ENCODE data around the gene MXRA7. TPM values are rescaled to one million over a fixed set of nuclear protein-coding genes. Genes with fewer than 3 reads are reported as not detected.
A peak's percentile ranks its signal among the peaks of the same experiment; 100 is the strongest.
"Not testable (repeated sequence)": the region's sequence is repeated elsewhere in the genome, so short reads cannot be mapped to it uniquely, and the experiment has no call there.

The MXRA7 gene
- total RNA-seq, 2 experiments from 2014 or later: 7.5 to 8.0 TPM

GRCh38 chr17:76734080-76734840 is 23.5 kb upstream of the MXRA7 start:
- Mint-ChIP-seq H3K9me3 (no peaks in the 10 kb centered on the region), H3K4me1 (ENCODE audit: low read depth) (peaks cover 52% of the 10 kb centered on the region), H3K36me3 (peaks cover 59% of the 10 kb centered on the region), H3K4me3 (peak overlapping the region; percentile 85), H3K27me3 (no peaks in the 10 kb centered on the region), H3K27ac (peak overlapping the region; percentile 92)
- ChIA-PET CTCF (interaction anchor here (0.7 to 1.3 kb wide), 3 partner anchors 20 to 176 kb away, joined by 3 read pairs; no protein-coding TSS in a partner anchor), POLR2A (interaction anchor here (1.4 to 6.5 kb wide), 4 partner anchors 8 to 176 kb away, joined by 3 to 79 read pairs (median 4); partner anchors contain the start of genes JMJD6 and METTL23)
- intact Hi-C loops (cut with micrococcal nuclease): no loop called here
- peak; percentile 45 for DNase-seq

DNA sequence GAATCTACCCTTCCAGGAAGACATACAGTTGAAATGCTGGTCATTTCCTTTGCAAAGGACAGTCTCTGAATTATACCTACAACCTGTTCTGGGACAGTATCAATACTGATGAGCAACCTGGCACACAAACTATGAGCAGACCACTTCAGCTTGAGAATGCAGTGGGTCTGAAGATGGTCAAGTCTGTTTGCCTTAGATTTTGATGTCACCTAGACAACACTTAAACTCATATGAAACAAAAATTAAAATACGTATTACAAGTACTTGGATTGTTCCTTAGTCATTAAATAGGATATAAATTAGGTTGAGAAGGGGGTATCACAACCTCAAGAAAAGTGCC is 22.8 kb upstream of the MXRA7 start:
- intact Hi-C loops (cut with micrococcal nuclease): no loop called here
- POLR2A ChIA-PET: interaction anchor here (1.6 kb wide), 1 partner anchor 176 kb away, joined by 4 read pairs; no protein-coding TSS in a partner anchor

GRCh38 chr17:76732734-76733617 is 22.2 kb upstream of the MXRA7 start:
- DNase-seq: no peak
- H3K9me3 Mint-ChIP-seq: no peaks in the 10 kb centered on the region
- H3K27me3 Mint-ChIP-seq: no peaks in the 10 kb centered on the region
- peaks cover 59% of the 10 kb centered on the region for H3K36me3 Mint-ChIP-seq
- ChIA-PET CTCF (interaction anchor here (1.2 kb wide), 1 partner anchor 19 kb away, joined by 3 read pairs; no protein-coding TSS in a partner anchor), POLR2A (interaction anchor here (0.5 to 1.6 kb wide), 5 partner anchors 10 to 304 kb away, joined by 3 to 4 read pairs (median 3); no protein-coding TSS in a partner anchor)
- intact Hi-C loops (cut with micrococcal nuclease): no loop called here
- H3K4me3 Mint-ChIP-seq: peak overlapping the region; percentile 85
- H3K4me1 Mint-ChIP-seq (ENCODE audit: low read depth): peaks cover 42% of the 10 kb centered on the region
- H3K27ac Mint-ChIP-seq: peak overlapping the region; percentile 92

More for the DNA sequence above, 22.8 kb upstream of the MXRA7 start:
- CTCF ChIA-PET: interaction anchor here (1.2 kb wide), 1 partner anchor 20 kb away, joined by 3 read pairs; no protein-coding TSS in a partner anchor
- no peaks in the 10 kb centered on the region for H3K9me3 Mint-ChIP-seq
- H3K4me3 Mint-ChIP-seq: peak overlapping the region; percentile 85
- H3K36me3 Mint-ChIP-seq: peaks cover 59% of the 10 kb centered on the region
- H3K27me3 Mint-ChIP-seq: no peaks in the 10 kb centered on the region
- peaks cover 48% of the 10 kb centered on the region for H3K4me1 Mint-ChIP-seq (ENCODE audit: low read depth)
- DNase-seq: no peak
- peak overlapping the region; percentile 92 for H3K27ac Mint-ChIP-seq

DNA sequence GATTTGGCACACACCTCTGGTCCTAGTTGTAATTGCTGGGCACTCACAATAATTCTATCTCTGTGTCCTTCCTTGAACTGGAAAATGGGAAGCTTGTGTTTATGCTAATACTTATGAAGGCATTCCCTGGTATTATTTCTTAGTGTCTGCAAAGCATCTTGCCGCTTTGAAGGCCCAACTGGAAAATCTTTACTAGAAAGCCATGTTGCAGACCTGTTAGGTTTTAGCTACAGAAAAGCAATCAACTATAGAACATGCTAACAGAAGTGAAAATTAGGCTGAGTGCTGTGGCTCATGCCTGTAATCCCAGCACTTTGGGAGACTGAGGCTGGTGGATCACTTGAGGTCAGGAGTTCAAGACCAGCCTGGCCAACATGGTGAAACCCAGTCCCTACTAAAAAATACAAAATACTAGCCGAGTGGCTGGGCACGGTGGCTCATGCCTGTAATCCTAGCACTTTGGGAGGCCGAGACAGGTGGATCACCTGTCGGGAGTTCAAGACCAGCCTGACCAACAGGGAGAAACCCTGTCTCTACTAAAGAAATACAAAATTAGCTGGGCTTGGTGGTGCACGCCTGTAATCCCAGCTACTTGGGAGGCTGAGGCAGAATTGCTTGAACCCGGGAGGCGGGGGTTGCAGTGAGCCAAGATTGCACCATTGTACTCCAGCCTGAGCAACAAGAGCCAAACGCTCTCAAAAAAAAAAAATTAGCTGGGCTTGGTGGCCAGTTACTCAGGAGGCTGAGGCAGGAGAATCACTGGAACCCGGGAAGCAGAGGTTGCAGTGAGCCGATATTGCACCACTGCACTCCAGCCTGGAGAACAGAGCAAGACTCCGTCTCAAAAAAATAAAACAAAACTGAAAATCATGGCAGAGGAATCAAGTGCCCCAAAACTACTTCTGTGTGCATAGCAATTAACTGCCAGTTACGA is 21.3 kb upstream of the MXRA7 start:
- peaks cover 45% of the 10 kb centered on the region for H3K4me1 Mint-ChIP-seq (ENCODE audit: low read depth)

DNA sequence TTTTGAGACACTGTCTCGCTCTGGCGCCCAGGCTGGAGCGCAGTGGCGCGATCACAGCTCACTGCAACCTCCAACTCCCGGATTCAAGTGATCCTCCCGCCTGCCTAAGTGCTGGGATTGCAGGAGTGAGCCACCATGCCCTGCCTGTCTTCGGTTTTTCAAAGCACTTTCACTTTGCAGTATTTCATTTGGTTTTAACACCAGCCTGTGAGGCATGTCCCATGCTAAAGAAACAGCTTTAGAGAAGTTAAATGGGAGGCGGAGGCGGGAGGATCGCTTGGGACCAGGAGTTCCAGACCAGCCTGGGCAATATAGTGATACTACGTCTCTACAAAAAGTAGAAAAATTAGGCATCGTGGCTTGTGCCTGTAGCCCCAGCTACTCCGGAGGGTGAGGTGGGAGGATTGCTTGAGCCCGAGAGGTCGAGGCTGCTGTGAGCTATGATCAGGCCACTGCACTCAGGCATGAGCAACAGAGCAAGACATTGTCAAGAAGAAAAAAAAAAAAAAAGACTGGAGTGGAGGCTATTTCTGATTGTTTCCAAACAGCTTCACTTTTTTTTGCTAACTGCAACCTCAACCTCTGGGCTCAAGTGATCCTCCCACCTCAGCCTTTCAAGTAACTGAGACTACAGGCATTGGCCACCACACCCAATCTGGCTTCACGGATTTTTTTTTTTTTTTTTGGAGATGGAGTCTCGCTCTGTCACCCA is 17.1 kb upstream of the MXRA7 start:
- H3K27me3 Mint-ChIP-seq: no peaks in the 10 kb centered on the region
- peaks cover 48% of the 10 kb centered on the region for H3K36me3 Mint-ChIP-seq
- intact Hi-C loops (cut with micrococcal nuclease): loop anchor here (5.0 kb wide), 3 partner anchors 56 to 171 kb away; no protein-coding TSS in a partner anchor
- peak; percentile 44 for DNase-seq
- CTCF ChIA-PET: interaction anchor here (0.8 to 1.6 kb wide), 14 partner anchors 8 to 168 kb away, joined by 3 to 10 read pairs (median 4); partner anchors contain the start of genes MFSD11 and SRSF2
- no peaks in the 10 kb centered on the region for H3K9me3 Mint-ChIP-seq
- POLR2A ChIA-PET: interaction anchor here (1.1 to 4.3 kb wide), 4 partner anchors 9 to 170 kb away, joined by 3 to 79 read pairs (median 5); partner anchors contain the start of genes MFSD11 and SRSF2
- peak overlapping the region; percentile 95 for H3K27ac Mint-ChIP-seq
- H3K4me3 Mint-ChIP-seq: peak overlapping the region; percentile 96
- H3K4me1 Mint-ChIP-seq (ENCODE audit: low read depth): peaks cover 50% of the 10 kb centered on the region

More for the DNA sequence above, 21.3 kb upstream of the MXRA7 start:
- H3K9me3 Mint-ChIP-seq; H3K4me3 Mint-ChIP-seq; CTCF ChIA-PET; H3K27me3 Mint-ChIP-seq; DNase-seq; intact Hi-C loops (cut with micrococcal nuclease): not testable (repeated sequence)
- POLR2A ChIA-PET: interaction anchor here (0.5 to 1.6 kb wide), 5 partner anchors 11 to 305 kb away, joined by 3 to 4 read pairs (median 3); no protein-coding TSS in a partner anchor
- Mint-ChIP-seq H3K27ac (peak overlapping the region; percentile 71), H3K36me3 (peaks cover 60% of the 10 kb centered on the region)

GRCh38 chr17:76726776-76727718 is 16.3 kb upstream of the MXRA7 start, which contains the start of gene METTL23:
METTL23 (plus strand) TSS chr17:76726839; CDS start chr17:76729711, 2,872 bp downstream.
- peak within 1 kb of the TSS; percentile 96 for H3K4me3 Mint-ChIP-seq
- H3K27me3 Mint-ChIP-seq: no peaks in the 10 kb centered on the region
- intact Hi-C loops (cut with micrococcal nuclease): loop anchor here (1.0 to 5.0 kb wide), 8 partner anchors 10 to 944 kb away; partner anchors contain the start of genes SEC14L1 and SRSF2
- no peaks in the 10 kb centered on the region for H3K9me3 Mint-ChIP-seq
- CTCF ChIA-PET: interaction anchor here (0.8 to 1.6 kb wide), 15 partner anchors 8 to 167 kb away, joined by 3 to 10 read pairs (median 4); partner anchors contain the start of genes MFSD11 and SRSF2
- peaks cover 47% of the 10 kb centered on the region for H3K4me1 Mint-ChIP-seq (ENCODE audit: low read depth)
- POLR2A ChIA-PET: interaction anchor here (1.1 to 4.3 kb wide), 6 partner anchors 10 to 169 kb away, joined by 3 to 79 read pairs (median 5); partner anchors contain the start of genes MFSD11 and SRSF2
- peak within 1 kb of the TSS; percentile 95 for H3K27ac Mint-ChIP-seq
- peaks cover 48% of the 10 kb centered on the region for H3K36me3 Mint-ChIP-seq
- DNase-seq: peak; percentile 88

DNA sequence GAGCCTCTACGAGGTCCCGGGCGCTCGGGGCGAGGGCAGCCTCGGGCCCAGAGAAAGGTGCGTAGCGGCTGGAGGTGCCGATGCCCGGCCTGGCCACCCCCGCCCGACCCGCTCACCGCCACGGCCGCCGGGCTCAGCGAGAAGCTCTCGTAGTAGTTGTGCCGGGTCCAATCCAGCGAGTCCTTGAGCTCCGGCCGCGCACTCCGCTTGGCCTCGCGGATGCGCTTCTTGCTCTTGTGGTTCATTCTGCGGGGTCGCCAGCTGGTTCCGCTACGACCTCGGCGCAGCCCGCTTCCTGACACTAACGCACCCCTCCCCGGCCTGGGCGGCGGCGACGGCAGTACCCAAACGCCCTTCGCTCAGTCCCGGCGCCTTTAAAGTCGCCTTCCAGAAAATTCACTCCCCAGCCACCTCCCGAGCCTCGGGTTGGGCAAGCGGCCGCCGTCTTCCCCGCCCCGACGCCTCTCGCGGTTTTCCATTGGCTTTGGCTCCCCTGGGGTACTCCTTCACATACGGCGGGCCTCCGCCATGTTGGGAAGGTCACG is 15.5 kb upstream of the MXRA7 start, which contains the start of gene JMJD6:
TSS of gene JMJD6 (minus strand) at position 376 of the 545 bp plus-strand sequence. CDS start at position 245, 131 bp downstream.
- ChIA-PET CTCF (interaction anchor here (0.9 to 4.4 kb wide), 3 partner anchors 9 to 14 kb away, joined by 3 to 21 read pairs (median 9); no protein-coding TSS in a partner anchor), POLR2A (interaction anchor here (1.1 to 4.3 kb wide), 3 partner anchors 10 to 126 kb away, joined by 3 to 79 read pairs (median 13); partner anchors contain the start of genes MFSD11 and SRSF2)
- H3K36me3 Mint-ChIP-seq: peaks cover 47% of the 10 kb centered on the region
- peak within 1 kb of the TSS; percentile 96 for H3K4me3 Mint-ChIP-seq
- DNase-seq: peak; percentile 98
- no peaks in the 10 kb centered on the region for H3K27me3 Mint-ChIP-seq
- no peaks in the 10 kb centered on the region for H3K9me3 Mint-ChIP-seq
- peak within 1 kb of the TSS; percentile 95 for H3K27ac Mint-ChIP-seq
- H3K4me1 Mint-ChIP-seq (ENCODE audit: low read depth): peaks cover 46% of the 10 kb centered on the region
- intact Hi-C loops (cut with micrococcal nuclease): loop anchor here (1.0 to 5.0 kb wide), 8 partner anchors 11 to 943 kb away; partner anchors contain the start of genes SEC14L1 and SRSF2

DNA sequence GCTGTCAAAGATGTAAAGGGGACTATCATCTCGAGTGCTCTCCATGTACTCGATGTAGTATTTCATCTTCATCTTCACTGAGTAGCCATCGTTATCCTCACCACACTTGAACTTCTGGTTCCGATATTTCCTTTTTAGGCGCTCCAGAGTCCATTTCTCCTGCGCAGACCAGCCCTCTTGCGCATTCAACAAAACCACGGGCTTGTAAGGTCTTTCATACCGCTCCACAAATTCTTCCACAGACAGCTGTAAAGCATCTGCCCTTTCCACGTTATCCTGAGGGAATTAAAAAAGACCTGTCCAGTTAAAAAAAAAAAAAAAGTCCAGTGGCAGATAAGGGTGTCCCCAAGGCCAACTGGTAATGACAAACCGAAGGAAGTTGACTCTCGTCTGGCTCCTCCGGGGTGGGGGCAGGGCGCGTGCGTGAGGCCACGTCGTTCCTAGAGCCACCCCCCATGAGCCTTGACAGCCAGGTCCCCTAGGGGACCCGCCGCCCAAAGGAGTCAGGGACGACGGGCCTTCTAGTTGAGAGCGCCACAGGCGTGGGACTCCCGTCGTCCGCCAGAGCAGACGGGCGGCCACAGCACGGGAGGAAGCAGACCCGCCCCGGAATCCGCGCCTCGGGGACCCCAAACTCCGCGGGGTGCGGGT is 14.9 kb upstream of the MXRA7 start:
- intact Hi-C loops (cut with micrococcal nuclease): loop anchor here (1.0 to 5.0 kb wide), 8 partner anchors 12 to 942 kb away; partner anchors contain the start of genes SEC14L1 and SRSF2

More for the DNA sequence above, 14.9 kb upstream of the MXRA7 start:
- H3K9me3 Mint-ChIP-seq: no peaks in the 10 kb centered on the region
- peak overlapping the region; percentile 96 for H3K4me3 Mint-ChIP-seq
- peaks cover 49% of the 10 kb centered on the region for H3K36me3 Mint-ChIP-seq
- no peaks in the 10 kb centered on the region for H3K27me3 Mint-ChIP-seq
- DNase-seq: peak; percentile 83
- H3K4me1 Mint-ChIP-seq (ENCODE audit: low read depth): peaks cover 44% of the 10 kb centered on the region
- peak overlapping the region; percentile 90 for H3K27ac Mint-ChIP-seq
- ChIA-PET POLR2A (interaction anchor here (1.1 to 4.3 kb wide), 3 partner anchors 9 to 125 kb away, joined by 3 to 79 read pairs (median 13); partner anchors contain the start of genes MFSD11 and SRSF2), CTCF (interaction anchor here (0.9 to 4.4 kb wide), 3 partner anchors 9 to 14 kb away, joined by 3 to 21 read pairs (median 9); no protein-coding TSS in a partner anchor)

All from activated CD4-positive, alpha-beta memory T cell treated with anti-CD3 and anti-CD28 coated beads for 36 hours (primary cell).